ENCODE results near the gene LSM14B.

- TF ChIP-seq ZFP30 (CRISPR knock-in tag; IDR thresholded peaks at IDR 0.05) = no peak
- no peak for TF ChIP-seq RARB (CRISPR knock-in tag; IDR thresholded peaks at IDR 0.05)
- no peak for TF ChIP-seq OSR1 (CRISPR knock-in tag; IDR thresholded peaks at IDR 0.05)
- TF ChIP-seq POU6F1 (CRISPR knock-in tag; IDR thresholded peaks at IDR 0.05; ENCODE audit: borderline replicate concordance, low read depth) = no peak
- TF ChIP-seq ZNF565 (CRISPR knock-in tag; conservative IDR thresholded peaks at IDR 0.05; ENCODE audit: low read depth) = no peak
- TF ChIP-seq TOX (CRISPR knock-in tag; IDR thresholded peaks at IDR 0.05; ENCODE audit: borderline replicate concordance) = no peak
- TF ChIP-seq ARNTL (CRISPR knock-in tag; IDR thresholded peaks at IDR 0.05; ENCODE audit: borderline replicate concordance, low read depth) = no peak
- TF ChIP-seq PATZ1 (CRISPR knock-in tag; IDR thresholded peaks at IDR 0.05; ENCODE audit: borderline replicate concordance) = no peak
- TF ChIP-seq CSRNP3 (CRISPR knock-in tag; IDR thresholded peaks at IDR 0.05) = no peak
- no peak for TF ChIP-seq PPARA (CRISPR knock-in tag; IDR thresholded peaks at IDR 0.05; ENCODE audit: borderline replicate concordance)
- no peak for TF ChIP-seq TSHZ2 (CRISPR knock-in tag; IDR thresholded peaks at IDR 0.05)
- TF ChIP-seq ISL1 (CRISPR knock-in tag; IDR thresholded peaks at IDR 0.05) = no peak
- TF ChIP-seq CREB5 (CRISPR knock-in tag; IDR thresholded peaks at IDR 0.05; ENCODE audit: low read depth) = no peak
Observed at GRCh38 chr20:62114894-62115293, 7.4 kb upstream of the LSM14B start.

Measured in SK-N-SH treated with all-trans-retinoic acid at 6 μM for 48 hours (cell line).